SK-N-MC (cell line): Measurements from ENCODE around the gene ANKRD33B.

ENCODE experiments used
- DNase-seq: peaks from one replicate; pipeline ENCODE4 v3.0.0-alpha.2; 2011; ENCODE audit warnings: low read depth, low spot score
- H3K27ac ChIP-seq: fragments of 200-600 bp; sonication (generic); 2 replicates; pipeline ENCODE4 v1.5.1; 2016; ENCODE audit warnings: mixed run types
- H3K36me3 ChIP-seq: fragments of 200-600 bp; sonication (generic); 2 replicates; pipeline ENCODE4 v1.6.1; 2017; ENCODE audit warnings: antibody characterized with exemption, low read length, mixed read lengths; ENCODE audit not compliant: insufficient read depth
- H3K4me3 ChIP-seq: fragments of 200-600 bp; sonication (generic); 2 replicates; pipeline ENCODE4 v1.5.1; 2016
- H3K9ac ChIP-seq: fragments of 200-600 bp; sonication (generic); 2 replicates; pipeline ENCODE4 v1.8.0; 2017; ENCODE audit warnings: mixed run types, mixed read lengths; ENCODE audit not compliant: insufficient read length
- H3K9me3 ChIP-seq: fragments of 200-600 bp; sonication (generic); 2 replicates; pipeline ENCODE4 v1.6.1; 2017; ENCODE audit warnings: low read depth, mild to moderate bottlenecking, antibody characterized with exemption, low read length, moderate library complexity, mixed read lengths
- EZH2 ChIP-seq: fragments of 200-600 bp; sonication (generic); IDR thresholded peaks from one replicate; pipeline ENCODE4 v1.6.1; 2017; ENCODE audit warnings: antibody characterized with exemption
- FOXP2 ChIP-seq: optimal IDR thresholded peaks from 2 replicates; pipeline ENCODE3; 2011; ENCODE audit warnings: mild to moderate bottlenecking, moderate library complexity; ENCODE audit not compliant: insufficient read depth; ENCODE audit errors: extremely low read length, control extremely low read depth
- POLR2AphosphoS5 ChIP-seq: IDR thresholded peaks from 2 replicates; pipeline ENCODE4 v1.6.1; 2012; ENCODE audit warnings: mild to moderate bottlenecking, low read depth, low read length, borderline replicate concordance

The ANKRD33B gene

DNA sequence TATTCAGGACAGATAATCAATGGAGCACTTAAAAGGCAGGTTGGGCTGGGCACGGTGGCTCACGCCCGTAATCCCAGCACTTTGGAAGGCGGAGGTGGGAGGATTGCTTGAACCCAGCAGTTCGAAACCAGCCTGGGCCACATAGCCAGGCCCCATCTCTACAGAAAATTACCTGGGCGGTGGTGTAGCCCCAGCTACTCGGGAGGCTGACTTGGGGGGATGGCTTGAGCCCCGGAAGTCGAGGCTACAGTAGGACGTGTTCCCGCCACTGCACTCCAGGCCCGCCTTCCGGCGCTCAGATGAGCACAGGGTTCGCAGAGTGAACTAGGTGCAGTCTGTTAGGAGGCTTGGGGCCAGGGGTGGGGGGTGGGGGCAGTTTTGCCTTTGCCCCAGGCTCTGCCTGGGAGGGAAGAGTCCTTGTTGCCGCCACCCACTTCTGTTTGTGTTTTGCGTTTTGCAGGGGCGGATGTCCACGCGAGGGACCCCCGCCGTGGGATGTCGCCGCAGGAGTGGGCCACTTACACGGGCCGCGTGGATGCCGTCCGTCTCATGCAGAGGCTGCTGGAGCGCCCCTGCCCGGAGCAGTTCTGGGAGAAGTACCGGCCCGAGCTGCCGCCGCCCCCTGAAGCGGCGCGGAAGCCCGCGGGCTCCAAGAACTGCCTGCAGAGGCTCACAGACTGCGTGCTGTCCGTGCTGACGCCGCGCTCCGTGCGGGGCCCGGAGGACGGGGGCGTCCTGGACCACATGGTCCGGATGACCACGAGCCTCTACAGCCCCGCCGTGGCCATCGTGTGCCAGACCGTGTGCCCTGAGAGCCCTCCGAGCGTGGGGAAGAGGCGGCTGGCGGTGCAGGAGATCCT lies 85.2 kb downstream of the ANKRD33B start:
- TF ChIP-seq POLR2AphosphoS5 (no peak), FOXP2 (no peak), EZH2 (no peak)
- Histone ChIP-seq H3K36me3 (no peaks in the 10 kb centered on the region), H3K9ac (no peak overlapping the region), H3K27ac (no peak overlapping the region), H3K9me3 (no peaks in the 10 kb centered on the region), H3K4me3 (no peak overlapping the region)
- no peak for DNase-seq

DNA sequence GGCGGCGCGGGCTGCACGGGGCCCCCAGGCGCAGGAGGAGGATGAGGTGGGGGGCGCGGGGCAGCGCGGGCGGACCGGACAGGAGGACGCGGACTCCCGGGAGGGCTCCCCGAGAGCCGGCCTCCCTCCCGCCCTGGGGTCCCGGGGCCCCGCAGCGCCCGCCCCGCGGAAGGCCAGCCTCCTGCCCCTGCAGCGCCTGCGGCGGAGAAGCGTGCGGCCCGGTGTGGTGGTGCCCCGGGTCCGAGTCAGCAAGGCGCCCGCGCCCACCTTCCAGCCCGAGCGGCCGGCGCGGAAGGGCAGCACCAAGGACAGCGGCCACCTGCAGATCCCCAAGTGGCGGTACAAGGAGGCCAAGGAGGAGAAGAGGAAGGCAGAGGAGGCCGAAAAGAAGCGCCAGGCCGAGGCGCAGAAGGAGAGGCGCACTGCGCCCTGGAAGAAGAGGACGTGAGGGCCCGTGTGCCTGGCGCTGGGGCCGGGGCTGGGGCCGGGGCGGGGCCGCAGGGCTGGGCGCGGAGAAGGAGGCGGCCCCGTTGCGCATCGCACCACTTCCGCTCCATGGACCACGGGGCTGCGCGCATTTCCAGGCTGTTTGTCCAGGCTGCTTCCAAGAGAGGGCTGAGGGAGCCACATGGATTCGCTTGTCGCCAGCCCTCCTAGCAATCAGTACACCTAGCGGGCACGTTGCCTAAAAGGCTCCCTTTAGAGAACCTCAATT lies 86.0 kb downstream of the ANKRD33B start:
- TF ChIP-seq FOXP2 (no peak), EZH2 (no peak), POLR2AphosphoS5 (no peak)
- H3K9me3 ChIP-seq, result no peaks in the 10 kb centered on the region
- H3K36me3 ChIP-seq, result no peaks in the 10 kb centered on the region
- no peak overlapping the region for H3K4me3 ChIP-seq
- no peak overlapping the region for H3K9ac ChIP-seq
- no peak overlapping the region for H3K27ac ChIP-seq
- DNase-seq, result no peak

DNA sequence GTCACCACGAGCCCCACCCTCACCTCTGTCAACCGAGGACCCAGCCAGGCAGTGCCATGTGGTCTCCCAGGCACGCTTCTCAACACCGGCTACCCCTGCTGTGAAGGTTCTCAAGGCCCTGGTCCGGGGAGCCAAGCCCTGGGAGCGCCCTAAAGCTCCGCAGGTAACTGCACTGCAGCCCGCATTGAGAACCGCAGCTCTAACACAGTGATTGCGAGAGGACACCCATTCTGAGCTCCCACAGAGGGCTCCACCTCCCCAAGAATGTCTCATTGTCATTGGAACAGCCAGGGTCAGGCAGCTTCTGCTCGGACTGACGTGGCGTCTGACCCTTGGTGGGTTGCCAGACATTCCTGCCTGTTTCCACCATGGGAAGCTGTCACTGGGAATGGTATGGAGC lies 88.3 kb downstream of the ANKRD33B start:
- no peak for DNase-seq
- H3K27ac ChIP-seq, result no peak overlapping the region
- no peaks in the 10 kb centered on the region for H3K36me3 ChIP-seq

DNA sequence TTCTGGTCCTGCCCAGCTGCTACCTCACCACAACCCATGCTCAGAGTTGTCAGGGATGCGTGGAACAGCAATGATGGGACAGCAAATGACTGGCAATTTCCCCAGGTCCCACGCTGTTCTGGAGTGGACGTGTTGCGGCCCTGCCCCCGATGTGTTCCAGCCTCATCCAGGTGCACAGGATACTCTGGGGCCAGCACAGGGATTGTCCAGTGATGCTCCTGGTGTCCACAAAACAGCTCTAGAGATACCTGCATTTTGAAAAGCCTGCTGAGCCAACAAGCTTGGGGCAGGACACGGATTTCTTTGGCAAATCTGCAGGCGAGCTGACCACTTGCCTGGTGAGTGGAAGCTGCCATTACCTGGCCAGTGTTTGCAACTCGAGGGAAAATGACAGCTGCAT lies 88.7 kb downstream of the ANKRD33B start:
- TF ChIP-seq EZH2 (no peak), POLR2AphosphoS5 (no peak), FOXP2 (no peak)
- no peaks in the 10 kb centered on the region for H3K9me3 ChIP-seq
- no peak overlapping the region for H3K9ac ChIP-seq
- H3K27ac ChIP-seq, result no peak overlapping the region
- no peak for DNase-seq
- H3K4me3 ChIP-seq, result no peak overlapping the region
- no peaks in the 10 kb centered on the region for H3K36me3 ChIP-seq

More for the DNA sequence above, 88.3 kb downstream of the ANKRD33B start:
- no peak overlapping the region for H3K9ac ChIP-seq
- no peak for TF ChIP-seq FOXP2
- TF ChIP-seq POLR2AphosphoS5, result no peak
- no peak for TF ChIP-seq EZH2
- no peaks in the 10 kb centered on the region for H3K9me3 ChIP-seq
- H3K4me3 ChIP-seq, result no peak overlapping the region

DNA sequence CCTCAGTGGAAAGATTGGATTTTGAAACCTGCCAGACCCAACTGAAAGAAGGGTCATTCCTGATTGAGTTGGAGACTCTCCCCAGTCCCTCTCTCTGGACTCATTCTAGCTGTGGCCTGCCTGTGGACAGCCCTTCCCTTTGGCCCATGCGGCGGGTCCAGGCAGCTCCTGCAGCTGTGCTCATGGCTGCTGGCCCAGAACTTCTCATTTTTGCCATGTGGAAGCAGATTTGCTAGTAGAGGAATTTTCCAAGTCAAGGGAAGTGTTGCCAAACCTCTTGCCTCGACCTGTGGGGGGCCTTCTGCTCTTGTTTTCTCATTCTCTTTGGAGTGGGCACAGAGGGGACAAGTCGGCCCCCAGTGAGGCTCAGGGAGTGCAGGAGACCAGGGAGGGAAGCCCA lies 89.2 kb downstream of the ANKRD33B start:
- no peak for DNase-seq
- Histone ChIP-seq H3K9ac (no peak overlapping the region), H3K27ac (no peak overlapping the region), H3K36me3 (no peaks in the 10 kb centered on the region), H3K4me3 (no peak overlapping the region), H3K9me3 (no peaks in the 10 kb centered on the region)
- TF ChIP-seq POLR2AphosphoS5 (no peak), FOXP2 (no peak), EZH2 (no peak)

DNA sequence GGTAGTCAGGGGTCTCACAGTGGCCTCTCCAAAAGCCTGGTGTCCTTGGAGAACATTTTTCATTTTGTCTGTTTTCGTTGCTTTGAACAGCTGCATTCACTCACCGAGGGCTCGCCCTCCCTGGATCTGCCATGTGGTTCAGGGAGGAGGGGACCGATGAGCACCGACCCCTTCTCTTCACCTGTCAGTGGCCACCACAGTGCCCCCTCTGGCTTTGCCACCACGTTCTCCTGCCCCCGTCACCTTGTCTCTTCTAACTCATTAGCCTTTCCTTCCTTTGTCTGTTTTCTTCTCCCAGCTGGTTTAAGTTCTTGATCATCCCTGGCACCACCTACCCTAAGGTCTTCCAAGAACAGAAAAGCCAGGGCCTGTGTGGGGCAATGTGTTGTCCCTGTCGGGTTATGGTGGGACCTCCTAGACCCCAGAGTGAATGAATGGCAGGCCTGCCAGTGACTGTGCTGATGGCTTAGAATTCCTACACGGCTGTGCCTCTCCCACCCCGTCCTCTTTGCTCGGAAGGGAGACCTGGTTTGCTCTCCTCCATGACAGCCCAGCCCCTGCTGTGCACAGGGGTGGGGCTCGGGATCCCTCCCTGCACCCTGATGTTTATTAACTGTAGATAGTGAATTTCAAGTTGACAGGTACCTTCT lies 90.0 kb downstream of the ANKRD33B start:
- TF ChIP-seq FOXP2, result no peak
- no peak for TF ChIP-seq POLR2AphosphoS5
- no peak for TF ChIP-seq EZH2
- no peaks in the 10 kb centered on the region for H3K36me3 ChIP-seq
- no peaks in the 10 kb centered on the region for H3K9me3 ChIP-seq
- H3K27ac ChIP-seq, result no peak overlapping the region
- no peak for DNase-seq
- no peak overlapping the region for H3K4me3 ChIP-seq
- no peak overlapping the region for H3K9ac ChIP-seq

DNA sequence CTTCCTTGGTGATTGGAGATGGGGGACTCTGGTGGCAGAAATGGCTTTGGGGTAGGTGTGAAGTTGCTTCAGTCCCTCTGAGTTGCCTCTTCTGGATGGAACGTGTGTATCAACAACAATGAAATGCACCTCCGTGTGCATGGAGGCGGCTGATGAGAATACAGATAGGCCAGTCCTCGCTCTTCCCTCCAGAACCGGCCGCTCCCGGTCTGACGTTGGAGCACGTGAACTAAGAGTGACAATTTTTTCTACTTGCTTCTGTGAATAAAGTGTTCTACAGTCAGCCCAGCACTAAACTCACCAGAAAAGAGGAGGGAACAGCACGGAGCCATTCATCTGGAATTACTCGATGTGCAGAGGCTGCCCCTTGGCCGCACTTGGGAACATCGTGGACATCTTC lies 90.7 kb downstream of the ANKRD33B start:
- Histone ChIP-seq H3K9me3 (no peaks in the 10 kb centered on the region), H3K9ac (no peak overlapping the region), H3K27ac (no peak overlapping the region), H3K4me3 (no peak overlapping the region), H3K36me3 (no peaks in the 10 kb centered on the region)
- DNase-seq, result no peak
- TF ChIP-seq FOXP2 (no peak), EZH2 (no peak), POLR2AphosphoS5 (no peak)

DNA sequence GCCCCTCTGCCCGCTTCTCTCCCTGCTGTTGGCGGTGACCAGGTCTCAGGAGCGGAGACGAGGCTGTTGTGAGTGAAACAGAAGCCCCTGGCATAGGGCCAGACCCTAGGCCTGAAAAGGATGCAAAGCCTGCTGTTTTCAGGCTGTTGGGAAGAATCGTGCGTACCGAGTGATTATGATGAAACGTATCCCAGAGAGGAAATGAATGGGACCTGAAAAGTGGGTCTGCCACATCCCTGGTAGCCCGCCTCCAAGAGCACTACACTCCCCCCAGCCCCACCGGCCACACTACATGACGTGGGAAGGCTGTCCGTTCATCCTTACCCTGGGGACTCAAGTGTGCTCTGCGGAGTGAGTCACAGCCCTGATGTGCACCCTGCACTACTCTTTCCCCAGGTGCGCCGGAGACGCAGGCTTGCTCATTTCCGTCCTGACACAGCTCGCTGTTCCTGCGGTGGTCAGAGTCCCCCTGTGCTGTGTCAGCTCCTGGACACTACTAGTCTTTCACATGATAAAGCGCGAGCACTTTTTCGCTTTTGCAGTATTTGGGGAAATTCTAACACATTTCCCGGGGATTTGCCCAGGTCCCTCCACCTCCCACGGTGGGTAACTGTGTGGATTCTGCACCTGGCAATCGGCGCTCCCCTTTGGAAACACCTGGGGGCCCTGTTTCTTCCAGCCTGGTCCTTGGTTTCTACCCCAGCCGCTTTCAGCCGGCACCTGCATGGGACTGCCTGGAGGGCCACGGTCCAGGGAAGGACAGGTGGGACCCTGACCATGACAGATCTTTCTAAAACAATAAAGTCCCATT lies 91.5 kb downstream of the ANKRD33B start:
- no peaks in the 10 kb centered on the region for H3K9me3 ChIP-seq
- TF ChIP-seq POLR2AphosphoS5 (no peak), FOXP2 (no peak), EZH2 (no peak)
- no peak overlapping the region for H3K9ac ChIP-seq
- DNase-seq, result no peak
- H3K4me3 ChIP-seq, result no peak overlapping the region
- H3K27ac ChIP-seq, result no peak overlapping the region
- H3K36me3 ChIP-seq, result no peaks in the 10 kb centered on the region
